Natural killer cell (primary cell): ENCODE results near the gene PLEKHH2. TPM values are rescaled to one million over a fixed set of nuclear protein-coding genes. Genes with fewer than 3 reads are reported as not detected.

Experiments used
- ATAC-seq, 3 donors: fragments of 150-1000 bp in 2 of 3; fragments of 200-7000 bp in 1 of 3; cut with Tn5 transposase; 1 replicate in 1 of 3; 2 replicates in 2 of 3; pipeline ENCODE4 v1.10.0; 2021; ENCODE audit warnings: mild to moderate bottlenecking in 2 of 3, moderate library complexity in 2 of 3
- DNase-seq, 2 donors: peaks; one replicate each; pipeline versions ENCODE4 v3.0.0 to v3.0.0-alpha.2; 2013 to 2021; ENCODE audit warnings: mixed read lengths in 1 of 2
- H3K27ac ChIP-seq: one replicate; pipeline ENCODE4 v1.5.1; 2013; ENCODE audit warnings: mild to moderate bottlenecking, low read length
- H3K27me3 ChIP-seq: one replicate; pipeline ENCODE4 v1.6.1; 2013; ENCODE audit warnings: low read length; ENCODE audit not compliant: control insufficient read depth, insufficient read depth
- H3K36me3 ChIP-seq: one replicate; pipeline ENCODE4 v1.6.1; 2013; ENCODE audit warnings: low read length; ENCODE audit not compliant: control insufficient read depth, insufficient read depth
- H3K4me1 ChIP-seq: one replicate; pipeline ENCODE4 v1.6.1; 2013; ENCODE audit warnings: low read length; ENCODE audit not compliant: control insufficient read depth, insufficient read depth
- H3K4me3 ChIP-seq: one replicate; pipeline ENCODE4 v1.5.1; 2013; ENCODE audit warnings: low read length
- H3K9me3 ChIP-seq: one replicate; pipeline ENCODE4 v1.6.1; 2013; ENCODE audit warnings: low read length; ENCODE audit not compliant: control insufficient read depth, insufficient read depth
- H3K27ac Mint-ChIP-seq, 2 donors: one replicate each; pipeline ENCODE4 v1.8.0; 2022; ENCODE audit warnings: mild to moderate bottlenecking in 2 of 2, mixed read lengths in 2 of 2, moderate library complexity in 1 of 2
- H3K27me3 Mint-ChIP-seq, 2 donors: one replicate each; pipeline ENCODE4 v1.8.0; 2022; ENCODE audit warnings: low read depth in 2 of 2, mixed read lengths in 2 of 2
- H3K36me3 Mint-ChIP-seq: one replicate; pipeline ENCODE4 v1.8.0; 2022; ENCODE audit warnings: mixed read lengths
- H3K4me1 Mint-ChIP-seq, 2 donors: one replicate each; pipeline ENCODE4 v1.8.0; 2022; ENCODE audit warnings: mixed read lengths in 2 of 2
- H3K4me3 Mint-ChIP-seq: one replicate; pipeline ENCODE4 v1.8.0; 2022; ENCODE audit warnings: mild to moderate bottlenecking, moderate library complexity, mixed read lengths
- H3K9me3 Mint-ChIP-seq, 2 donors: one replicate each; pipeline ENCODE4 v1.8.0; 2022; ENCODE audit warnings: mixed read lengths in 2 of 2
- CTCF ChIP-seq: fragments of 200-600 bp; IDR thresholded peaks from one replicate; pipeline ENCODE4 v1.8.0; 2022; ENCODE audit warnings: antibody characterized with exemption
- WGBS: methylation state at CpG from one replicate; pipeline ENCODE4 v1.1.7; 2013; ENCODE audit warnings: missing lambda C conversion rate; ENCODE audit not compliant: insufficient coverage; 5-methylcytosine and 5-hydroxymethylcytosine counted together
- intact Hi-C: fragments of 100-400 bp; cut with micrococcal nuclease; formaldehyde crosslinking; loops from one replicate; pipeline ENCODE4 v1.14.2; 2022
- total RNA-seq, 4 donors: library from RNA; stranded (reverse); fragments of 120-200 nt in 1 of 4; gene quantifications; one replicate each; pipeline versions ENCODE4 v1.2.3 to v1.2.4, GENCODE V29; 2013 to 2022

PLEKHH2 gene
- total RNA-seq, 3 donors from 2014 or later (not counting 1 experiment from before 2014, with no cell fraction given), result 0.07 to 0.28 (median 0.19) TPM

DNA sequence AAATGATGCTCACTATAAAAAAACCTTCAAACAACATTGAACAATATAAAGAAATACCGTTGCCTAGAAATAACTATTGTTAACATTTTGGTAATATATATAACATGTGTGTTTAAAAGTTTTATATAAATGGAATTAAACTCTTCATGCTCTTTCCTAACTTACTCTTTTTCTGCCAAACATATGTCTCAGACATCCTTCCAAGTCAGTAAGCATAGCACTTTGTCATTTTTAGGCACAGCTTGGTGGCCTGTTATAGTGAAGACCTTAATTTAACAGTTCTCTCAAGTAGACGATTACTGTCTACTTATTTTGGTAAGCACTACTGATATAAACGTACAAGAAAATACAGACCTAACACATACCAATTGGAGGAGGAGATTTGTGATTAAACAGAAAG, 177.7 kb downstream of the PLEKHH2 start:
- TF ChIP-seq CTCF, result no peak
- H3K36me3 Mint-ChIP-seq, result no peaks in the 10 kb centered on the region
- no peak for ATAC-seq
- Histone ChIP-seq H3K27ac (no peak overlapping the region), H3K4me3 (no peak overlapping the region), H3K9me3 (no peaks in the 10 kb centered on the region), H3K36me3 (no peaks in the 10 kb centered on the region), H3K4me1 (no peaks in the 10 kb centered on the region), H3K27me3 (no peaks in the 10 kb centered on the region)
- H3K9me3 Mint-ChIP-seq, result no peaks in the 10 kb centered on the region
- intact Hi-C loops, result no loop called here
- H3K4me1 Mint-ChIP-seq, result no peaks in the 10 kb centered on the region
- no peak for DNase-seq
- no CpG with 5 or more reads among the region's 3 CpGs for WGBS
- peaks cover 0 to 7% of the 10 kb centered on the region in 2 donors for H3K27me3 Mint-ChIP-seq
- H3K27ac Mint-ChIP-seq, result no peak overlapping the region
- no peak overlapping the region for H3K4me3 Mint-ChIP-seq

Other genes starting within 250 kb of the PLEKHH2 start
- 10 to 100 TPM; 34.1 to 35.7 (median 35.3) TPM for gene THADA, start 41.2 kb upstream of the PLEKHH2 start, total RNA-seq
- not detected for gene C1GALT1C1L, start 39.2 kb downstream of the PLEKHH2 start, total RNA-seq
- gene DYNC2LI1, start 136.8 kb downstream of the PLEKHH2 start, total RNA-seq, result 1 to 10 TPM; 2.1 to 4.5 (median 3.2) TPM
- gene ABCG5, start 201.6 kb downstream of the PLEKHH2 start, total RNA-seq, result not detected
- gene ABCG8, start 201.7 kb downstream of the PLEKHH2 start, total RNA-seq, result not detected